Measurements from ENCODE around the gene CEP41.
"Not testable (repeated sequence)": the region's sequence is repeated elsewhere in the genome, so short reads cannot be mapped to it uniquely, and the experiment has no call there.

CEP41 gene

GRCh38 chr7:130387306-130387627 is 53.5 kb downstream of the CEP41 start:
- no peak for DNase-seq (ENCODE audit: low spot score)

GRCh38 chr7:130386876-130387275 is 53.9 kb downstream of the CEP41 start:
- DNase-seq (ENCODE audit: low spot score), result no peak

GRCh38 chr7:130385600-130386066 is 55.2 kb downstream of the CEP41 start:
- DNase-seq (ENCODE audit: low spot score), result no peak

GRCh38 chr7:130384841-130385599 is 55.8 kb downstream of the CEP41 start:
- DNase-seq (ENCODE audit: low spot score), result no peak

GRCh38 chr7:130384371-130384801 is 56.4 kb downstream of the CEP41 start:
- DNase-seq (ENCODE audit: low spot score), result no peak

GRCh38 chr7:130383187-130383980 is 57.4 kb downstream of the CEP41 start:
- DNase-seq (ENCODE audit: low spot score), result no peak

- no peak for DNase-seq (ENCODE audit: low spot score)
These were observed 59.1 kb downstream of the CEP41 start for GRCh38 chr7:130381468-130382312.

GRCh38 chr7:130380861-130381455 is 59.9 kb downstream of the CEP41 start:
- no peak for DNase-seq (ENCODE audit: low spot score)

- DNase-seq (ENCODE audit: low spot score), result no peak
These were observed 60.6 kb downstream of the CEP41 start, which contains the start of gene CPA1 for GRCh38 chr7:130379921-130380860. Gene CPA1 (plus strand): TSS chr7:130380494. CDS start chr7:130380521, 27 bp downstream.

- no peak for DNase-seq (ENCODE audit: low spot score)
These were observed 61.3 kb downstream of the CEP41 start for GRCh38 chr7:130379532-130379920.

- DNase-seq (ENCODE audit: low spot score), result no peak
These were observed 61.8 kb downstream of the CEP41 start for GRCh38 chr7:130379019-130379418.

GRCh38 chr7:130377178-130377577 is 63.6 kb downstream of the CEP41 start:
- DNase-seq (ENCODE audit: low spot score), result no peak

- DNase-seq (ENCODE audit: low spot score), result not testable (repeated sequence)
These were observed 64.4 kb downstream of the CEP41 start for GRCh38 chr7:130376461-130376860.

GRCh38 chr7:130374507-130374906 is 66.3 kb downstream of the CEP41 start:
- no peak for DNase-seq (ENCODE audit: low spot score)

GRCh38 chr7:130372402-130373165 is 68.2 kb downstream of the CEP41 start:
- no peak for DNase-seq (ENCODE audit: low spot score)

GRCh38 chr7:130371046-130371445 is 69.8 kb downstream of the CEP41 start:
- no peak for DNase-seq (ENCODE audit: low spot score)

GRCh38 chr7:130369831-130370550 is 70.8 kb downstream of the CEP41 start:
- no peak for DNase-seq (ENCODE audit: low spot score)

- DNase-seq (ENCODE audit: low spot score), result no peak
These were observed 71.6 kb downstream of the CEP41 start for GRCh38 chr7:130369110-130369711.
